Measurements from ENCODE around the gene F10. TPM values are rescaled to one million over a fixed set of nuclear protein-coding genes. Genes with fewer than 3 reads are reported as not detected.

Gene F10
- total and polyA plus RNA-seq, 2 experiments from 2014 or later, result 143 to 148 TPM

DNA sequence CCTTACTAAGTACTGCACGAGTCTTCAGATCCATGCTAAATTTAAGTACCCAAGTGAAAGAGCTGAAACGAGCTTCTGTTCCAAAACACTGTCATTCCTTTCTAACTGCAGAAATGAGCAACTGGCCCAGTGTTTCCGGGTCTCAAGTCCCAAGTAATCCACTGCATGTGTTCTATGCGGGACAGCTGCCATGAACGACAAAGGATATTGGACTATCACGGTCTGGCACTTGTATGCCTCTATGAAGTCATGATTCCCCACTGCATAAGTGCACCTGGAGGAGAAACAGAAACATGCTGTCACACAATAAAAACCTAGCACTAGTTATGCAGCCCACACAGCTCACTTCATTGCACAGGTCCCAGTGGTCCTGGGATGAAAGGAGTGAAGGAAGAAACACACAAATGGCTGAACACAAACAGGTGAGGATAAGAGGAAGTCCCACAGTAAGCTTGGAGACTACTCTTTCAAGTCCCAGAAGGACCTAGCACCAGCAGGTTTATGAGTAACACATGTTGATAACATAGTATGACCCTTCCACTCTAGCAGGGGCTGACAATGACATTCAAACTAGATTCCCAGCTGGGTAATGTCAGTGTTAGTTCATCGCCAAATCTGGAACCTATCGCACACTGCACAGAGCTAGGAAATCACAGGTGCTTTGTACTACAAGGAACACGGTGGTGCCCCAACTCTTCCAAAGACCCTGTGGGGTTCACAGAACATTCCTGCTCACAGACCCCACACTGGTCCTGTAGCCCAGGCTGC is 74.6 kb downstream of the F10 start:
- Histone ChIP-seq H3K36me3 (replicated peaks; ENCODE audit: insufficient read depth, low read depth) (no peaks in the 10 kb centered on the region), H3K4me1 (ENCODE audit: insufficient read depth) (no peaks in the 10 kb centered on the region), H3K27ac (no peak overlapping the region), H3K27me3 (no peaks in the 10 kb centered on the region), H3K79me2 (peaks cover 39% of the 10 kb centered on the region), H3K9me3 (ENCODE audit: low read depth) (no peaks in the 10 kb centered on the region), H3K9me2 (replicated peaks; ENCODE audit: insufficient read depth) (no peaks in the 10 kb centered on the region), H2AFZ (no peak overlapping the region), H3K4me2 (no peak overlapping the region), H4K20me1 (ENCODE audit: insufficient read depth, poor library complexity, severe bottlenecking) (peaks cover 3% of the 10 kb centered on the region), H3K4me3 (no peak overlapping the region)
- DNase-seq (ENCODE audit: low spot score), result no peak
- no peak for TF ChIP-seq EZH2phosphoT487 (IDR thresholded peaks at IDR 0.05; ENCODE audit: low read depth, severe bottlenecking, unreplicated experiment)
- TF ChIP-seq EZH2 (IDR thresholded peaks at IDR 0.05; ENCODE audit: borderline replicate concordance), result no peak
- TF ChIP-seq, protein P1, sequence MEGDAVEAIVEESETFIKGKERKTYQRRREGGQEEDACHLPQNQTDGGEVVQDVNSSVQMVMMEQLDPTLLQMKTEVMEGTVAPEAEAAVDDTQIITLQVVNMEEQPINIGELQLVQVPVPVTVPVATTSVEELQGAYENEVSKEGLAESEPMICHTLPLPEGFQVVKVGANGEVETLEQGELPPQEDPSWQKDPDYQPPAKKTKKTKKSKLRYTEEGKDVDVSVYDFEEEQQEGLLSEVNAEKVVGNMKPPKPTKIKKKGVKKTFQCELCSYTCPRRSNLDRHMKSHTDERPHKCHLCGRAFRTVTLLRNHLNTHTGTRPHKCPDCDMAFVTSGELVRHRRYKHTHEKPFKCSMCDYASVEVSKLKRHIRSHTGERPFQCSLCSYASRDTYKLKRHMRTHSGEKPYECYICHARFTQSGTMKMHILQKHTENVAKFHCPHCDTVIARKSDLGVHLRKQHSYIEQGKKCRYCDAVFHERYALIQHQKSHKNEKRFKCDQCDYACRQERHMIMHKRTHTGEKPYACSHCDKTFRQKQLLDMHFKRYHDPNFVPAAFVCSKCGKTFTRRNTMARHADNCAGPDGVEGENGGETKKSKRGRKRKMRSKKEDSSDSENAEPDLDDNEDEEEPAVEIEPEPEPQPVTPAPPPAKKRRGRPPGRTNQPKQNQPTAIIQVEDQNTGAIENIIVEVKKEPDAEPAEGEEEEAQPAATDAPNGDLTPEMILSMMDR (IDR thresholded peaks at IDR 0.05; ENCODE audit: poor library complexity), result no peak
- 89% methylated on average over 9 of the region's 9 CpGs for WGBS (ENCODE audit: low lambda C conversion rate, missing lambda C conversion rate)

Small RNA genes within 50 kb of the gene (small RNA-seq; reads per million reads assigned to genes)
- gene AL137002.1, result not detected

Other genes starting within 250 kb of the F10 start
- gene MCF2L, start 153.6 kb upstream of the F10 start, total RNA-seq, result 16.7 and 22.4 TPM in 2 replicates
- gene MCF2L, start 153.6 kb upstream of the F10 start, polyA plus RNA-seq, result 11.1 and 13.5 TPM in 2 replicates
- 20.2 and 24.0 TPM in 2 replicates for gene F7, start 17.0 kb upstream of the F10 start, total RNA-seq
- gene F7, start 17.0 kb upstream of the F10 start, polyA plus RNA-seq, result 7.0 and 12.6 TPM in 2 replicates
- 4.7 and 5.4 TPM in 2 replicates for gene PROZ, start 35.8 kb downstream of the F10 start, total RNA-seq
- gene PROZ, start 35.8 kb downstream of the F10 start, polyA plus RNA-seq, result 4.7 and 8.0 TPM in 2 replicates
- 55.4 and 64.9 TPM in 2 replicates for gene PCID2, start 85.9 kb downstream of the F10 start, total RNA-seq
- gene PCID2, start 85.9 kb downstream of the F10 start, polyA plus RNA-seq, result 42.3 and 47.5 TPM in 2 replicates
- 75.8 and 85.3 TPM in 2 replicates for gene CUL4A, start 86.8 kb downstream of the F10 start, total RNA-seq
- 51.0 and 52.2 TPM in 2 replicates for gene CUL4A, start 86.8 kb downstream of the F10 start, polyA plus RNA-seq
- 156 and 190 TPM in 2 replicates for gene LAMP1, start 174.4 kb downstream of the F10 start, total RNA-seq
- gene LAMP1, start 174.4 kb downstream of the F10 start, polyA plus RNA-seq, result 230 and 233 TPM in 2 replicates
- gene GRTP1, start 241.3 kb downstream of the F10 start, total RNA-seq, result 20.3 and 22.7 TPM in 2 replicates
- 20.4 and 22.1 TPM in 2 replicates for gene GRTP1, start 241.3 kb downstream of the F10 start, polyA plus RNA-seq